ENCODE data around the gene MMP12. TPM values are rescaled to one million over a fixed set of nuclear protein-coding genes. Genes with fewer than 3 reads are reported as not detected.

MMP12 gene
- polyA plus RNA-seq, 3 donors from 2014 or later, result not detected

DNA sequence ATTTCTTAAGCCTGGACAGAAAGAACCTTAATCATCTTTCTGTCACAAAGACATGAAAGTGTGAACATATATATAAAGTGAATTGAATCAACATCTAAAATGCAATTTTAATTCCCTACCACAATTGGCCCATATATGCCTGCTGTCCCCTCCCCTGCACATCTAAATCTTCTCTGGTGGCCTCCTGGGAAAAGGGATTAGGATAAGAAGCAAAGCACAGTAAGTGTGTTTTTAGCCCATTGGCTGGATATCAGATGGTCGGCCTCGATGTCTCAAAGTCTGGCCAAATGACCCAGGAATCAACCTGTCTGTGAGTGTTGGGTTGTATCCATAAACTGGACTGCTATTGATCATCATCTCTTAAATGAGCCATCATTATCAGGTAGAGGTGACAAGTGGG lies 37.1 kb downstream of the MMP12 start:
- no peak for DNase-seq
- Mint-ChIP-seq H3K4me3 (no peak overlapping the region), H3K4me1 (no peaks in the 10 kb centered on the region), H3K36me3 (no peaks in the 10 kb centered on the region), H3K27ac (no peak overlapping the region), H3K9me3 (peaks cover 0 to 7% (median 0%) of the 10 kb centered on the region in 6 donors), H3K27me3 (ENCODE audit: low read depth in 3 of 3) (peaks cover 2 to 4% (median 2%) of the 10 kb centered on the region in 3 donors)

GRCh38 chr11:102837156-102837555 lies 37.6 kb downstream of the MMP12 start:
- no peaks in the 10 kb centered on the region for H3K4me1 Mint-ChIP-seq

DNA sequence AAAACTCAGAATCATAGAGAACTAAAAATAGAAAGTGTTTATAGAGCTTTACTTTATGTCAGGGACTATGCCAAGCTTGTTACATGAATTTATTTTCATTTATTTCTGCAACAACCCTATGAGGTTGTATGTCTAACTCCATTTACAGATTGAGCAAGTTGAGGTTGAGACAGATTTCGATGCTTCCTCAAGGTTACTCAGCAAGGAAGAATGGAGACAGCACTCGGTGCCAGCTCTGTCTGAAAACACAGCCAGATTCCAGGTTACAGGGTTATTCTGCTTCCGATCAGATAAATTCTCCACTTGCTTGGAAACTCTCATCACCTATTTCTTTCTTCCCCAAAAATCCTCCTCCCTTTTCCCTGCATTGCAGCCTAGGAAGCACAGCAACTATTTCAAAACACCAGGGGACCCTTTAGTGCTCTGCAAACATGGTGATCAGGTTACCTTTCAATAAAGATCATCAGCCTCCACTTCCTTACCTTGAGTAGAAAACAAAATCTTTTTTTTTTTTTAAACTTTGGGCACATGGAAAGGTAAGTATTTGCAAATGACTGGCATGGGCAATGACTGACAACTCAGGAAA lies 38.4 kb downstream of the MMP12 start:
- no peak for DNase-seq
- Mint-ChIP-seq H3K4me1 (no peaks in the 10 kb centered on the region), H3K4me3 (no peak overlapping the region), H3K27ac (no peak overlapping the region), H3K9me3 (peaks cover 0 to 7% (median 0%) of the 10 kb centered on the region in 6 donors), H3K27me3 (ENCODE audit: low read depth in 3 of 3) (peaks cover 2 to 6% (median 4%) of the 10 kb centered on the region in 3 donors), H3K36me3 (no peaks in the 10 kb centered on the region)

More at GRCh38 chr11:102837156-102837555, 37.6 kb downstream of the MMP12 start:
- Mint-ChIP-seq H3K36me3 (no peaks in the 10 kb centered on the region), H3K4me3 (no peak overlapping the region), H3K9me3 (peaks cover 0 to 7% (median 0%) of the 10 kb centered on the region in 6 donors), H3K27ac (no peak overlapping the region), H3K27me3 (ENCODE audit: low read depth in 3 of 3) (peaks cover 2 to 4% (median 3%) of the 10 kb centered on the region in 3 donors)
- no peak for DNase-seq

- peaks cover 0 to 7% (median 0%) of the 10 kb centered on the region in 6 donors for H3K9me3 Mint-ChIP-seq
- H3K4me3 Mint-ChIP-seq, result no peak overlapping the region
- no peak overlapping the region for H3K27ac Mint-ChIP-seq
- no peak for DNase-seq
- no peaks in the 10 kb centered on the region for H3K36me3 Mint-ChIP-seq
- no peaks in the 10 kb centered on the region for H3K4me1 Mint-ChIP-seq
- peaks cover 2 to 6% (median 6%) of the 10 kb centered on the region in 3 donors for H3K27me3 Mint-ChIP-seq (ENCODE audit: low read depth in 3 of 3)
These were observed 41.1 kb downstream of the MMP12 start for GRCh38 chr11:102833731-102834130.

DNA sequence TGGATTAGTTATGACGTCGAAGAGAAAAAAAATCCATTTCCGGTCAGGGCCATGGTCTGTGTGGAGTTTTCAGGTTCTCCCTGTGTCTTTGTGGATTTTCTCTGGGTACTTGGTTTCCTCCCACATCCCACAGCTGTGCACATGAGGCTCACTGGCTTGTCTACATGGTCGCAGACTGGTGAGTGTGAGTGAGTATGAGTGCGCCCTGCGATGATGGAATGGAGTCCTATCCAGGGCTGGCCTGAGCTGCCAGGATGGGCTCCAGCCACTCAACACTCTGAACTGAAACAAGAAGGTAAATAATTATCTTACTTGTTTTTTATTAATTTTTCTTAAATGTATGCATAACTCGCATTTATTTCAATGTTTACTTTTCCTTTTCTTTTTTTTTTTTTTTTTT lies 42.2 kb downstream of the MMP12 start:
- H3K27ac Mint-ChIP-seq, result no peak overlapping the region
- H3K9me3 Mint-ChIP-seq, result peaks cover 0 to 7% (median 0%) of the 10 kb centered on the region in 6 donors
- no peaks in the 10 kb centered on the region for H3K4me1 Mint-ChIP-seq
- DNase-seq, result no peak
- peaks cover 2 to 6% (median 6%) of the 10 kb centered on the region in 3 donors for H3K27me3 Mint-ChIP-seq (ENCODE audit: low read depth in 3 of 3)
- H3K4me3 Mint-ChIP-seq, result no peak overlapping the region
- no peaks in the 10 kb centered on the region for H3K36me3 Mint-ChIP-seq

GRCh38 chr11:102831489-102832440 lies 43.0 kb downstream of the MMP12 start:
- H3K4me1 Mint-ChIP-seq, result no peaks in the 10 kb centered on the region

GRCh38 chr11:102831128-102831488 lies 43.7 kb downstream of the MMP12 start:
- DNase-seq, result no peak
- peaks cover 0 to 7% (median 0%) of the 10 kb centered on the region in 6 donors for H3K9me3 Mint-ChIP-seq
- no peaks in the 10 kb centered on the region for H3K4me1 Mint-ChIP-seq
- H3K27me3 Mint-ChIP-seq (ENCODE audit: low read depth in 3 of 3), result peaks cover 5 to 6% (median 6%) of the 10 kb centered on the region in 3 donors
- no peak overlapping the region for H3K27ac Mint-ChIP-seq
- no peaks in the 10 kb centered on the region for H3K36me3 Mint-ChIP-seq
- no peak overlapping the region for H3K4me3 Mint-ChIP-seq

More at GRCh38 chr11:102831489-102832440, 43.0 kb downstream of the MMP12 start:
- no peak overlapping the region for H3K27ac Mint-ChIP-seq
- H3K4me3 Mint-ChIP-seq, result no peak overlapping the region
- DNase-seq, result no peak
- peaks cover 0 to 7% (median 0%) of the 10 kb centered on the region in 6 donors for H3K9me3 Mint-ChIP-seq
- peaks cover 5 to 6% (median 6%) of the 10 kb centered on the region in 3 donors for H3K27me3 Mint-ChIP-seq (ENCODE audit: low read depth in 3 of 3)
- H3K36me3 Mint-ChIP-seq, result no peaks in the 10 kb centered on the region

DNA sequence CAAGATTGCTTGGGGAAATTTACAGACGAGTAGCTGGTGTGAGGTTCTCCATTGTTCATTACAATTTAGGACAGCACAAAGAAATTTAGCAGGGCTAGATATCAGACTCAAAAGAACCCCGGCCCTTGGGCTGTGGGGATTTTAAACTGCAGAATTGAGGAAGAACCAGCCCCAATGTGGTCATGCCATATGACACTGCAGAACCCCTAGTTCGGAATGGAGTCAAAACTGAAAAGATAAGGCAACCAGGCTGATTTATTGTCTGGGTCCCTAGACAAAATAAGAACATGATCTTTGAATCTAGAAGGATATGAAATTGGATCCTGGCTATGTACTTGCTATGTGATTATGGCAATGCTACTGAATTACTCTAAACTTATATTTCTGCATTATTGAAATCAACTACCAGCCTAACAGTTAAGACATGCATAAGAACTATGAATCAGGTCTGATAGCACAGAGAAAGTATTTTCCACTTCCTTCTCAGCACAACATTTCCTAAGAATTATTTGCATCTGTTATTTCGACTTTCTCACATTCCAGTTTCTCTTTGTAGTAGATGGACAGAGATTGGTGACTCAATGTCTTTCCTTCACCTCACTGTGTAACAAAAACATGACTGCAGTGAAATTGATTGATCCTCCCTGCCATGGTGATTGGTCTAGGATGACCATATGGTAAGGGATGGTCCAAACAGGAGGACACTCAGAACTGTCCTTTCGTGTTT lies 44.6 kb downstream of the MMP12 start:
- Mint-ChIP-seq H3K27ac (no peak overlapping the region), H3K4me3 (no peak overlapping the region), H3K36me3 (no peaks in the 10 kb centered on the region), H3K9me3 (peaks cover 0 to 7% (median 0%) of the 10 kb centered on the region in 6 donors), H3K4me1 (no peaks in the 10 kb centered on the region), H3K27me3 (ENCODE audit: low read depth in 3 of 3) (peaks cover 5 to 6% (median 6%) of the 10 kb centered on the region in 3 donors)
- DNase-seq, result no peak

DNA sequence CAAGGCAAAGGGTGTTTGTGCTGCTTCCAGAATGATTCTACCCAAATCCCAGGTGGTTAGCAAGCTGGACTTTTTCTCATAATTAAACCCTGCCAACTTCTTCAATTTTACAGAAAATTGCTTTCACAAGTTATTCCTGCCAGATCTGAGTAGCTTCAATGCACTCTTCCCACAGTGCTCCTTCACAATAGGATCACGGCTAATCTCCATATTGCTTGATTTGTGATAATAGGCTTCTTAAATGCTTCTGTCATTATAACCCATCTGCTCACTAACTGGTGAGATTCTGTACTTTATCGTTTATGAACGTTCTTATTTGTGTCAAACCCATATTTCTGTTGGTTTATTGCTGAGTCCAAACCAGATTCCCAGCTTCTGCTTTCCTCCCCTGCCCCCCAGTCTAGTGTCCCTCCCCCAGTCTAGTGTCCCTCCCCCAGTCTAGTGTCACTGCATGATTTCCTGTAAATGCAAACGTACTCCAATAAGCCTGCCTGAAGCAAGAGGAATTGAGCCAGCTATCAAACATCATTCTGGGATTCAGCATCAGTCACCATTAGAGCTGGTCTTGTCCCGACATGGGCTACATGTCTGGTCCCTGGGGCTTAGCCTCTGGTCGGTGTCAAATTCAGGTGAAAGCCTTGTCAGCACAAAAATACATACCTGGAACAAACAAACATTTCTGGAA lies 45.3 kb downstream of the MMP12 start:
- Mint-ChIP-seq H3K27me3 (ENCODE audit: low read depth in 3 of 3) (peaks cover 5 to 6% (median 6%) of the 10 kb centered on the region in 3 donors), H3K27ac (no peak overlapping the region), H3K9me3 (peaks cover 0 to 2% (median 0%) of the 10 kb centered on the region in 6 donors), H3K36me3 (no peaks in the 10 kb centered on the region), H3K4me1 (no peaks in the 10 kb centered on the region), H3K4me3 (no peak overlapping the region)
- DNase-seq, result no peak

GRCh38 chr11:102824556-102824955 lies 50.2 kb downstream of the MMP12 start:
- no peaks in the 10 kb centered on the region for H3K36me3 Mint-ChIP-seq
- DNase-seq, result no peak
- peaks cover 0 to 3% (median 0%) of the 10 kb centered on the region in 3 donors for H3K27me3 Mint-ChIP-seq (ENCODE audit: low read depth in 3 of 3)
- no peaks in the 10 kb centered on the region for H3K4me1 Mint-ChIP-seq
- no peak overlapping the region for H3K27ac Mint-ChIP-seq
- H3K9me3 Mint-ChIP-seq, result peaks cover 0 to 2% (median 0%) of the 10 kb centered on the region in 6 donors
- no peak overlapping the region for H3K4me3 Mint-ChIP-seq

GRCh38 chr11:102819491-102819890 lies 55.3 kb downstream of the MMP12 start:
- H3K4me3 Mint-ChIP-seq, result no peak overlapping the region
- H3K9me3 Mint-ChIP-seq, result peaks cover 0 to 19% (median 10%) of the 10 kb centered on the region in 6 donors
- no peaks in the 10 kb centered on the region for H3K36me3 Mint-ChIP-seq
- H3K4me1 Mint-ChIP-seq, result no peaks in the 10 kb centered on the region
- H3K27me3 Mint-ChIP-seq (ENCODE audit: low read depth in 3 of 3), result peaks cover 0 to 4% (median 4%) of the 10 kb centered on the region in 3 donors
- no peak overlapping the region for H3K27ac Mint-ChIP-seq
- DNase-seq, result no peak

- no peaks in the 10 kb centered on the region for H3K36me3 Mint-ChIP-seq
- H3K4me1 Mint-ChIP-seq, result no peaks in the 10 kb centered on the region
- H3K27me3 Mint-ChIP-seq (ENCODE audit: low read depth in 3 of 3), result peaks cover 4 to 6% (median 5%) of the 10 kb centered on the region in 3 donors
- H3K9me3 Mint-ChIP-seq, result peaks cover 0 to 19% (median 9%) of the 10 kb centered on the region in 6 donors
- H3K4me3 Mint-ChIP-seq, result no peak overlapping the region
- no peak overlapping the region for H3K27ac Mint-ChIP-seq
- DNase-seq, result no peak
These were observed 61.3 kb downstream of the MMP12 start for GRCh38 chr11:102813484-102813883.

Measured in immature natural killer cell (primary cell).